Measurements from ENCODE around the gene TPD52L1. TPM values are rescaled to one million over a fixed set of nuclear protein-coding genes. Genes with fewer than 3 reads are reported as not detected.

TPD52L1 gene
- total and polyA plus RNA-seq, 2 of the 13 experiments (the other 11 are each of a cell fraction or from before 2014, with no cell fraction given): 0.49 to 0.53 TPM

- TF ChIP-seq ZNF549 (CRISPR knock-in tag; IDR thresholded peaks at IDR 0.05) (no peak), MEIS2 (CRISPR knock-in tag; IDR thresholded peaks at IDR 0.05) (no peak), HMGA1 (CRISPR knock-in tag; conservative IDR thresholded peaks at IDR 0.05) (no peak), NCOA5 (CRISPR knock-in tag; IDR thresholded peaks at IDR 0.05) (no peak)
- TF ChIP-seq, protein P1, sequence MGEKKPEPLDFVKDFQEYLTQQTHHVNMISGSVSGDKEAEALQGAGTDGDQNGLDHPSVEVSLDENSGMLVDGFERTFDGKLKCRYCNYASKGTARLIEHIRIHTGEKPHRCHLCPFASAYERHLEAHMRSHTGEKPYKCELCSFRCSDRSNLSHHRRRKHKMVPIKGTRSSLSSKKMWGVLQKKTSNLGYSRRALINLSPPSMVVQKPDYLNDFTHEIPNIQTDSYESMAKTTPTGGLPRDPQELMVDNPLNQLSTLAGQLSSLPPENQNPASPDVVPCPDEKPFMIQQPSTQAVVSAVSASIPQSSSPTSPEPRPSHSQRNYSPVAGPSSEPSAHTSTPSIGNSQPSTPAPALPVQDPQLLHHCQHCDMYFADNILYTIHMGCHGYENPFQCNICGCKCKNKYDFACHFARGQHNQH (CRISPR knock-in tag; IDR thresholded peaks at IDR 0.05): no peak
Measured at GRCh38 chr6:125227244-125227643, 73.7 kb downstream of the TPD52L1 start (continued).

- CTCF ChIA-PET (ENCODE audit: low intra/inter-chr PET ratio, low total read pairs): no interaction called here
- H4K20me1 ChIP-seq (ENCODE audit: insufficient read depth, low read length): no peaks in the 10 kb centered on the region
- no TSS peak for BruUV-seq (replicated peaks)
- no peak for ATAC-seq
- no peak overlapping the region for H3K27ac ChIP-seq (ENCODE audit: extremely low read length, insufficient read depth, low read length)
- H3K27me3 ChIP-seq (ENCODE audit: control insufficient read depth in 1 of 2, insufficient read depth in 2 of 2, low read length in 2 of 2): no peaks in the 10 kb centered on the region
- POLR2A ChIA-PET: no interaction called here
- TF ChIP-seq SMC3 (IDR thresholded peaks at IDR 0.05; ENCODE audit: low read length) (no peak), ZNF232 (CRISPR knock-in tag; IDR thresholded peaks at IDR 0.05; ENCODE audit: borderline replicate concordance) (no peak), HOXA7 (CRISPR knock-in tag; IDR thresholded peaks at IDR 0.05) (no peak), HIVEP1 (CRISPR knock-in tag; IDR thresholded peaks at IDR 0.05) (no peak), PHF21A (CRISPR knock-in tag; IDR thresholded peaks at IDR 0.05) (no peak), MBD4 (IDR thresholded peaks at IDR 0.05; ENCODE audit: borderline replicate concordance, low read length) (no peak), SYNCRIP (IDR thresholded peaks at IDR 0.05; ENCODE audit: insufficient read depth, low read depth, low read length) (no peak), RXRB (CRISPR knock-in tag; IDR thresholded peaks at IDR 0.05; ENCODE audit: borderline replicate concordance) (no peak), ZKSCAN8 (CRISPR knock-in tag; IDR thresholded peaks at IDR 0.05; ENCODE audit: borderline replicate concordance) (no peak), YEATS4 (CRISPR knock-in tag; IDR thresholded peaks at IDR 0.05; ENCODE audit: borderline replicate concordance) (no peak)
- TF ChIP-seq, protein P2, sequence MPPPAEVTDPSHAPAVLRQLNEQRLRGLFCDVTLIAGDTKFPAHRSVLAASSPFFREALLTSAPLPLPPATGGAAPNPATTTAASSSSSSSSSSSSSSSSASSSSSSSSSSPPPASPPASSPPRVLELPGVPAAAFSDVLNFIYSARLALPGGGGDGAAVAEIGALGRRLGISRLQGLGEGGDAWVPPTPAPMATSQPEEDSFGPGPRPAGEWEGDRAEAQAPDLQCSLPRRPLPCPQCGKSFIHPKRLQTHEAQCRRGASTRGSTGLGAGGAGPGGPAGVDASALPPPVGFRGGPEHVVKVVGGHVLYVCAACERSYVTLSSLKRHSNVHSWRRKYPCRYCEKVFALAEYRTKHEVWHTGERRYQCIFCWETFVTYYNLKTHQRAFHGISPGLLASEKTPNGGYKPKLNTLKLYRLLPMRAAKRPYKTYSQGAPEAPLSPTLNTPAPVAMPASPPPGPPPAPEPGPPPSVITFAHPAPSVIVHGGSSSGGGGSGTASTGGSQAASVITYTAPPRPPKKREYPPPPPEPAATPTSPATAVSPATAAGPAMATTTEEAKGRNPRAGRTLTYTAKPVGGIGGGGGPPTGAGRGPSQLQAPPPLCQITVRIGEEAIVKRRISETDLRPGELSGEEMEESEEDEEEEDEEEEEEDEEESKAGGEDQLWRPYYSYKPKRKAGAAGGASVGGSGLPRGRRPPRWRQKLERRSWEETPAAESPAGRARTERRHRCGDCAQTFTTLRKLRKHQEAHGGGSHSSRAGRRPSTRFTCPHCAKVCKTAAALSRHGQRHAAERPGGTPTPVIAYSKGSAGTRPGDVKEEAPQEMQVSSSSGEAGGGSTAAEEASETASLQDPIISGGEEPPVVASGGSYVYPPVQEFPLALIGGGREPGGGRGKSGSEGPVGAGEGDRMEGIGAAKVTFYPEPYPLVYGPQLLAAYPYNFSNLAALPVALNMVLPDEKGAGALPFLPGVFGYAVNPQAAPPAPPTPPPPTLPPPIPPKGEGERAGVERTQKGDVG (CRISPR knock-in tag; IDR thresholded peaks at IDR 0.05; ENCODE audit: borderline replicate concordance): no peak
- TF ChIP-seq, protein P3, sequence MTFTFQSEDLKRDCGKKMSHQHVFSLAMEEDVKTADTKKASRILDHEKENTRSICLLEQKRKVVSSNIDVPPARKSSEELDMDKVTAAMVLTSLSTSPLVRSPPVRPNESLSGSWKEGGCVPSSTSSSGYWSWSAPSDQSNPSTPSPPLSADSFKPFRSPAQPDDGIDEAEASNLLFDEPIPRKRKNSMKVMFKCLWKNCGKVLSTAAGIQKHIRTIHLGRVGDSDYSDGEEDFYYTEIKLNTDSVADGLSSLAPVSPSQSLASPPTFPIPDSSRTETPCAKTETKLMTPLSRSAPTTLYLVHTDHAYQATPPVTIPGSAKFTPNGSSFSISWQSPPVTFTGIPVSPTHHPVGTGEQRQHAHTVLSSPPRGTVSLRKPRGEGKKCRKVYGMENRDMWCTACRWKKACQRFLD (CRISPR knock-in tag; IDR thresholded peaks at IDR 0.05; ENCODE audit: borderline replicate concordance): no peak
- TF ChIP-seq, protein P4, sequence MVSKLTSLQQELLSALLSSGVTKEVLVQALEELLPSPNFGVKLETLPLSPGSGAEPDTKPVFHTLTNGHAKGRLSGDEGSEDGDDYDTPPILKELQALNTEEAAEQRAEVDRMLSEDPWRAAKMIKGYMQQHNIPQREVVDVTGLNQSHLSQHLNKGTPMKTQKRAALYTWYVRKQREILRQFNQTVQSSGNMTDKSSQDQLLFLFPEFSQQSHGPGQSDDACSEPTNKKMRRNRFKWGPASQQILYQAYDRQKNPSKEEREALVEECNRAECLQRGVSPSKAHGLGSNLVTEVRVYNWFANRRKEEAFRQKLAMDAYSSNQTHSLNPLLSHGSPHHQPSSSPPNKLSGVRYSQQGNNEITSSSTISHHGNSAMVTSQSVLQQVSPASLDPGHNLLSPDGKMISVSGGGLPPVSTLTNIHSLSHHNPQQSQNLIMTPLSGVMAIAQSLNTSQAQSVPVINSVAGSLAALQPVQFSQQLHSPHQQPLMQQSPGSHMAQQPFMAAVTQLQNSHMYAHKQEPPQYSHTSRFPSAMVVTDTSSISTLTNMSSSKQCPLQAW (CRISPR knock-in tag; IDR thresholded peaks at IDR 0.05): no peak
- H3K79me2 ChIP-seq (ENCODE audit: insufficient read depth, low read length): no peaks in the 10 kb centered on the region
- no peak overlapping the region for H3K4me3 ChIP-seq (replicated peaks in 1 of 3; ENCODE audit: insufficient read depth in 1 of 3, low read depth in 2 of 3, low read length in 3 of 3)
- H3K9me3 ChIP-seq (ENCODE audit: low read length): no peaks in the 10 kb centered on the region
- H3K4me1 ChIP-seq (ENCODE audit: insufficient read depth, low read length): no peaks in the 10 kb centered on the region
- H3K4me2 ChIP-seq (ENCODE audit: low read depth, low read length): no peak overlapping the region
- DNase-seq (ENCODE audit: low spot score): no peak
- intact Hi-C loops (cut with micrococcal nuclease; ENCODE audit: unreplicated experiment) (no loop called here), in situ Hi-C loops (cut with HindIII; ENCODE audit: extremely low pct_ligation_motif_present, low pct_unique_long_range_greater_than_20kb) (no loop called here)
- WGBS (ENCODE audit: low lambda C conversion rate): 32% methylated on average over 6 of the region's 6 CpGs
- no peaks in the 10 kb centered on the region for H3K36me3 ChIP-seq (replicated peaks in 1 of 2; ENCODE audit: control insufficient read depth in 1 of 2, insufficient read depth in 2 of 2, low read length in 2 of 2)
- no peak overlapping the region for H2AFZ ChIP-seq (ENCODE audit: low read length)
- no peak for FAIRE-seq
- no peak overlapping the region for H3K9ac ChIP-seq (ENCODE audit: insufficient read depth, low read depth, low read length)
Measured at GRCh38 chr6:125228981-125229479, 75.5 kb downstream of the TPD52L1 start.
